HepG2 (cell line): ENCODE results near the gene HECTD4. TPM values are rescaled to one million over a fixed set of nuclear protein-coding genes. Genes with fewer than 3 reads are reported as not detected.

Source experiments
- ELF4 ChIP-seq: sonication (generic); formaldehyde crosslinking; IDR thresholded peaks from 2 replicates; pipeline ENCODE4 v1.5.0; 2020; ENCODE audit warnings: missing genetic modification reagents, mild to moderate bottlenecking, moderate library complexity, borderline replicate concordance
- IKZF1 ChIP-seq: fragments of 450-650 bp; IDR thresholded peaks from 2 replicates; pipeline ENCODE4 v1.7.1; 2016
- LCORL ChIP-seq, 2 experiments: fragments of 450-650 bp in 1 of 2; sonication (generic) in 1 of 2; formaldehyde crosslinking in 1 of 2; IDR thresholded peaks; 2 replicates each; pipeline versions ENCODE4 v1.5.0 to v1.6.1; 2017 to 2020; ENCODE audit warnings: antibody characterized with exemption in 1 of 2, missing genetic modification reagents in 1 of 2
- MATR3 ChIP-seq: sonication (generic); formaldehyde crosslinking; IDR thresholded peaks from 2 replicates; pipeline ENCODE4 v1.4.0; 2020; ENCODE audit warnings: missing genetic modification reagents
- NFKBIZ ChIP-seq: IDR thresholded peaks from 2 replicates; pipeline ENCODE4 v1.6.1; 2018; ENCODE audit warnings: missing genetic modification reagents, missing compliant biosample characterization
- POLR2A ChIP-seq, 2 experiments: IDR thresholded peaks; 2 replicates each; pipeline ENCODE4 v1.6.1; 2011; ENCODE audit warnings: low read depth in 2 of 2, low read length in 2 of 2, mild to moderate bottlenecking in 1 of 2, moderate library complexity in 1 of 2; ENCODE audit not compliant: insufficient read depth in 1 of 2
- POLR2G ChIP-seq: fragments of 200-400 bp; formaldehyde crosslinking; IDR thresholded peaks from 2 replicates; pipeline ENCODE4 v1.6.1; 2018; ENCODE audit warnings: mild to moderate bottlenecking, low read depth, low read length, moderate library complexity
- SMAD1 ChIP-seq: sonication (generic); formaldehyde crosslinking; IDR thresholded peaks from 2 replicates; pipeline ENCODE4 v1.4.0; 2020; ENCODE audit warnings: missing genetic modification reagents, low read depth, mild to moderate bottlenecking, borderline replicate concordance
- THAP11 ChIP-seq: IDR thresholded peaks from 2 replicates; pipeline ENCODE4 v1.6.1; 2016; ENCODE audit warnings: missing biosample characterization, missing genetic modification reagents
- ZNF292 ChIP-seq: sonication (generic); formaldehyde crosslinking; IDR thresholded peaks from 2 replicates; pipeline ENCODE4 v1.8.1; 2022; ENCODE audit warnings: mild to moderate bottlenecking, low read depth, missing genetic modification reagents, borderline replicate concordance
- ZNF350 ChIP-seq: sonication (generic); formaldehyde crosslinking; IDR thresholded peaks from 2 replicates; pipeline ENCODE4 v1.4.0; 2020; ENCODE audit warnings: mild to moderate bottlenecking, low read depth, missing genetic modification reagents, borderline replicate concordance
- ZNF619 ChIP-seq: sonication (generic); formaldehyde crosslinking; IDR thresholded peaks from 2 replicates; pipeline ENCODE4 v1.4.0; 2020; ENCODE audit warnings: mild to moderate bottlenecking, missing genetic modification reagents
- ZNF83 ChIP-seq: sonication (generic); formaldehyde crosslinking; IDR thresholded peaks from 2 replicates; pipeline ENCODE4 v1.4.0; 2020; ENCODE audit warnings: missing genetic modification reagents, mild to moderate bottlenecking, borderline replicate concordance
- ZSCAN29 ChIP-seq: sonication (generic); formaldehyde crosslinking; conservative IDR thresholded peaks from 2 replicates; pipeline ENCODE4 v1.4.0; 2020; ENCODE audit warnings: mild to moderate bottlenecking, missing genetic modification reagents
- polyA plus RNA-seq, 8 experiments: library from polyadenylated mRNA; depleted of rRNA in 3 of 8; stranded (reverse) in 7 of 8; unstranded in 1 of 8; fragments of >200 nt; fragmentation: Illumina TruSeq in 4 of 8; extraction: Trizol in 4 of 8; gene quantifications; 2 replicates each; pipeline versions ENCODE4 v1.2.1 to v1.2.3, GENCODE V29; 2011 to 2016; ENCODE audit warnings: low read depth in 4 of 8, missing spikeins in 1 of 8, mixed read lengths in 1 of 8; ENCODE audit not compliant: insufficient read depth in 1 of 8
- total RNA-seq, 5 experiments: library from RNA; depleted of rRNA; stranded (reverse); fragments of >200 nt; fragmentation: Illumina TruSeq; extraction: Trizol; gene quantifications; 2 replicates each; pipeline ENCODE4 v1.2.3, GENCODE V29; 2016; ENCODE audit warnings: low read depth in 1 of 5
- TF ChIP-seq, protein P1 (sequence below): sonication (generic); formaldehyde crosslinking; IDR thresholded peaks from 2 replicates; pipeline ENCODE4 v1.8.0; 2022; ENCODE audit warnings: mild to moderate bottlenecking, missing genetic modification reagents; ENCODE audit not compliant: insufficient replicate concordance
- TF ChIP-seq, protein P2 (sequence below): sonication (generic); formaldehyde crosslinking; conservative IDR thresholded peaks from 2 replicates; pipeline ENCODE4 v1.8.0; 2022; ENCODE audit warnings: missing genetic modification reagents
- TF ChIP-seq, protein P3 (sequence below): sonication (generic); formaldehyde crosslinking; IDR thresholded peaks from 2 replicates; pipeline ENCODE4 v1.9.0; 2022; ENCODE audit warnings: missing genetic modification reagents, mild to moderate bottlenecking, borderline replicate concordance
- TF ChIP-seq, protein P4 (sequence below): sonication (generic); formaldehyde crosslinking; IDR thresholded peaks from 2 replicates; pipeline ENCODE4 v1.4.0; 2020; ENCODE audit warnings: missing genetic modification reagents
- TF ChIP-seq, protein P5 (sequence below): sonication (generic); formaldehyde crosslinking; conservative IDR thresholded peaks from 2 replicates; pipeline ENCODE4 v1.4.0; 2020; ENCODE audit warnings: missing genetic modification reagents
- TF ChIP-seq, protein P6 (sequence below): sonication (generic); IDR thresholded peaks from 2 replicates; pipeline ENCODE4 v1.6.1; 2016; ENCODE audit warnings: low read depth, borderline replicate concordance

The HECTD4 gene
- total and polyA plus RNA-seq, 2 of the 13 experiments (the other 11 are each of a cell fraction or from before 2014, with no cell fraction given), result 9.0 to 11.4 TPM

DNA sequence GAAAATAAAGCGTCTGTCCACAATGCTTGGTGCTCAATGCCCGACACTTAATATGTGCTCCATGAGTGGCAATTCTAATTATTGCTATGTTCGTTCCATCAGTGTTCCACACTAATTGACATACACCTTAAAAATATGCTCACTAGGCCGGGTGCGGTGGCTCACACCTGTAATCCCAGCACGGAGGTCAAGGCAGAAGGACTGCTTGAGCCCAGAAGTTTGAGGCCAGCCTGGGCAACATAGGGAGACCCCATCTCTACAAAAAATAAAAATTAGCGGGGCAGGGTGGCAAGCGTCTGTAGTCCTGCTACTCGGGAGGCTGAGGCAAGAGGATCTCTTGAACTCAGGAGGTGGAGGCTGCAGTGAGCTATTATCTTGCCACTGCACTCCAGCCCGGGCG lies 635 bp upstream of the HECTD4 start (continued):
- TF ChIP-seq, protein P1, sequence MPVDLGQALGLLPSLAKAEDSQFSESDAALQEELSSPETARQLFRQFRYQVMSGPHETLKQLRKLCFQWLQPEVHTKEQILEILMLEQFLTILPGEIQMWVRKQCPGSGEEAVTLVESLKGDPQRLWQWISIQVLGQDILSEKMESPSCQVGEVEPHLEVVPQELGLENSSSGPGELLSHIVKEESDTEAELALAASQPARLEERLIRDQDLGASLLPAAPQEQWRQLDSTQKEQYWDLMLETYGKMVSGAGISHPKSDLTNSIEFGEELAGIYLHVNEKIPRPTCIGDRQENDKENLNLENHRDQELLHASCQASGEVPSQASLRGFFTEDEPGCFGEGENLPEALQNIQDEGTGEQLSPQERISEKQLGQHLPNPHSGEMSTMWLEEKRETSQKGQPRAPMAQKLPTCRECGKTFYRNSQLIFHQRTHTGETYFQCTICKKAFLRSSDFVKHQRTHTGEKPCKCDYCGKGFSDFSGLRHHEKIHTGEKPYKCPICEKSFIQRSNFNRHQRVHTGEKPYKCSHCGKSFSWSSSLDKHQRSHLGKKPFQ (CRISPR knock-in tag), result peak; percentile 22
- TF ChIP-seq POLR2G, result no peak
- no peak for TF ChIP-seq ZNF83 (CRISPR knock-in tag)
- TF ChIP-seq ZSCAN29 (CRISPR knock-in tag), result 0 out of 2 replicates have a peak, but pooled peaks have one; percentile 25
- TF ChIP-seq POLR2A (IDR thresholded peaks at IDR 0.05; ENCODE audit: insufficient read depth in 1 of 2, low read depth in 2 of 2, low read length in 2 of 2), result no peak
- TF ChIP-seq ELF4 (CRISPR knock-in tag), result 0 out of 2 replicates have a peak, but pooled peaks have one; percentile 32
- no peak for TF ChIP-seq ZNF292 (CRISPR knock-in tag)
- TF ChIP-seq IKZF1, result no peak
- no peak for TF ChIP-seq MATR3 (CRISPR knock-in tag)
- TF ChIP-seq, protein P2, sequence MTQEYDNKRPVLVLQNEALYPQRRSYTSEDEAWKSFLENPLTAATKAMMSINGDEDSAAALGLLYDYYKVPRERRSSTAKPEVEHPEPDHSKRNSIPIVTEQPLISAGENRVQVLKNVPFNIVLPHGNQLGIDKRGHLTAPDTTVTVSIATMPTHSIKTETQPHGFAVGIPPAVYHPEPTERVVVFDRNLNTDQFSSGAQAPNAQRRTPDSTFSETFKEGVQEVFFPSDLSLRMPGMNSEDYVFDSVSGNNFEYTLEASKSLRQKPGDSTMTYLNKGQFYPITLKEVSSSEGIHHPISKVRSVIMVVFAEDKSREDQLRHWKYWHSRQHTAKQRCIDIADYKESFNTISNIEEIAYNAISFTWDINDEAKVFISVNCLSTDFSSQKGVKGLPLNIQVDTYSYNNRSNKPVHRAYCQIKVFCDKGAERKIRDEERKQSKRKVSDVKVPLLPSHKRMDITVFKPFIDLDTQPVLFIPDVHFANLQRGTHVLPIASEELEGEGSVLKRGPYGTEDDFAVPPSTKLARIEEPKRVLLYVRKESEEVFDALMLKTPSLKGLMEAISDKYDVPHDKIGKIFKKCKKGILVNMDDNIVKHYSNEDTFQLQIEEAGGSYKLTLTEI (CRISPR knock-in tag), result no peak
- TF ChIP-seq, protein P3, sequence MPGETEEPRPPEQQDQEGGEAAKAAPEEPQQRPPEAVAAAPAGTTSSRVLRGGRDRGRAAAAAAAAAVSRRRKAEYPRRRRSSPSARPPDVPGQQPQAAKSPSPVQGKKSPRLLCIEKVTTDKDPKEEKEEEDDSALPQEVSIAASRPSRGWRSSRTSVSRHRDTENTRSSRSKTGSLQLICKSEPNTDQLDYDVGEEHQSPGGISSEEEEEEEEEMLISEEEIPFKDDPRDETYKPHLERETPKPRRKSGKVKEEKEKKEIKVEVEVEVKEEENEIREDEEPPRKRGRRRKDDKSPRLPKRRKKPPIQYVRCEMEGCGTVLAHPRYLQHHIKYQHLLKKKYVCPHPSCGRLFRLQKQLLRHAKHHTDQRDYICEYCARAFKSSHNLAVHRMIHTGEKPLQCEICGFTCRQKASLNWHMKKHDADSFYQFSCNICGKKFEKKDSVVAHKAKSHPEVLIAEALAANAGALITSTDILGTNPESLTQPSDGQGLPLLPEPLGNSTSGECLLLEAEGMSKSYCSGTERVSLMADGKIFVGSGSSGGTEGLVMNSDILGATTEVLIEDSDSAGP, result no peak
- TF ChIP-seq, protein P4, sequence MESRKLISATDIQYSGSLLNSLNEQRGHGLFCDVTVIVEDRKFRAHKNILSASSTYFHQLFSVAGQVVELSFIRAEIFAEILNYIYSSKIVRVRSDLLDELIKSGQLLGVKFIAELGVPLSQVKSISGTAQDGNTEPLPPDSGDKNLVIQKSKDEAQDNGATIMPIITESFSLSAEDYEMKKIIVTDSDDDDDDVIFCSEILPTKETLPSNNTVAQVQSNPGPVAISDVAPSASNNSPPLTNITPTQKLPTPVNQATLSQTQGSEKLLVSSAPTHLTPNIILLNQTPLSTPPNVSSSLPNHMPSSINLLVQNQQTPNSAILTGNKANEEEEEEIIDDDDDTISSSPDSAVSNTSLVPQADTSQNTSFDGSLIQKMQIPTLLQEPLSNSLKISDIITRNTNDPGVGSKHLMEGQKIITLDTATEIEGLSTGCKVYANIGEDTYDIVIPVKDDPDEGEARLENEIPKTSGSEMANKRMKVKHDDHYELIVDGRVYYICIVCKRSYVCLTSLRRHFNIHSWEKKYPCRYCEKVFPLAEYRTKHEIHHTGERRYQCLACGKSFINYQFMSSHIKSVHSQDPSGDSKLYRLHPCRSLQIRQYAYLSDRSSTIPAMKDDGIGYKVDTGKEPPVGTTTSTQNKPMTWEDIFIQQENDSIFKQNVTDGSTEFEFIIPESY, result no peak
- TF ChIP-seq, protein P5, sequence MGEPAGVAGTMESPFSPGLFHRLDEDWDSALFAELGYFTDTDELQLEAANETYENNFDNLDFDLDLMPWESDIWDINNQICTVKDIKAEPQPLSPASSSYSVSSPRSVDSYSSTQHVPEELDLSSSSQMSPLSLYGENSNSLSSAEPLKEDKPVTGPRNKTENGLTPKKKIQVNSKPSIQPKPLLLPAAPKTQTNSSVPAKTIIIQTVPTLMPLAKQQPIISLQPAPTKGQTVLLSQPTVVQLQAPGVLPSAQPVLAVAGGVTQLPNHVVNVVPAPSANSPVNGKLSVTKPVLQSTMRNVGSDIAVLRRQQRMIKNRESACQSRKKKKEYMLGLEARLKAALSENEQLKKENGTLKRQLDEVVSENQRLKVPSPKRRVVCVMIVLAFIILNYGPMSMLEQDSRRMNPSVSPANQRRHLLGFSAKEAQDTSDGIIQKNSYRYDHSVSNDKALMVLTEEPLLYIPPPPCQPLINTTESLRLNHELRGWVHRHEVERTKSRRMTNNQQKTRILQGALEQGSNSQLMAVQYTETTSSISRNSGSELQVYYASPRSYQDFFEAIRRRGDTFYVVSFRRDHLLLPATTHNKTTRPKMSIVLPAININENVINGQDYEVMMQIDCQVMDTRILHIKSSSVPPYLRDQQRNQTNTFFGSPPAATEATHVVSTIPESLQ, result no peak
- no peak for TF ChIP-seq ZNF350
- no peak for TF ChIP-seq LCORL (IDR thresholded peaks at IDR 0.05)
- 0 out of 2 replicates have a peak, but pooled peaks have one; percentile 1 for TF ChIP-seq LCORL (CRISPR knock-in tag; IDR thresholded peaks at IDR 0.05)
- TF ChIP-seq ZNF619, result no peak
- TF ChIP-seq NFKBIZ (CRISPR knock-in tag), result no peak
- no peak for TF ChIP-seq SMAD1
- TF ChIP-seq THAP11 (CRISPR knock-in tag), result no peak
- TF ChIP-seq, protein P6, sequence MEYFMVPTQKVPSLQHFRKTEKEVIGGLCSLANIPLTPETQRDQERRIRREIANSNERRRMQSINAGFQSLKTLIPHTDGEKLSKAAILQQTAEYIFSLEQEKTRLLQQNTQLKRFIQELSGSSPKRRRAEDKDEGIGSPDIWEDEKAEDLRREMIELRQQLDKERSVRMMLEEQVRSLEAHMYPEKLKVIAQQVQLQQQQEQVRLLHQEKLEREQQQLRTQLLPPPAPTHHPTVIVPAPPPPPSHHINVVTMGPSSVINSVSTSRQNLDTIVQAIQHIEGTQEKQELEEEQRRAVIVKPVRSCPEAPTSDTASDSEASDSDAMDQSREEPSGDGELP, result no peak
